Measurements from ENCODE around the gene BEGAIN. TPM values are rescaled to one million over a fixed set of nuclear protein-coding genes. Genes with fewer than 3 reads are reported as not detected.

BEGAIN gene
- total and polyA plus RNA-seq, 8 donors = 0.31 to 1.1 (median 0.83) TPM; not detected in 4

- DNase-seq = no peak
- intact Hi-C loops (cut with DNase I; ENCODE audit: low total_unique reads) = no loop called here
- no peaks in the 10 kb centered on the region for H3K4me1 ChIP-seq
- TF ChIP-seq CTCF (IDR thresholded peaks at IDR 0.05) (no peak), EP300 (IDR thresholded peaks at IDR 0.05) (no peak), POLR2A (IDR thresholded peaks at IDR 0.05) (no peak), POLR2AphosphoS5 (IDR thresholded peaks at IDR 0.05) (no peak)
- 62 to 72% (median 70%) methylated on average over 10 to 15 of the region's 15 CpGs for WGBS, 5 donors
- H3K9me3 ChIP-seq = no peaks in the 10 kb centered on the region
- H3K27ac ChIP-seq = no peak overlapping the region
- H3K4me3 ChIP-seq = no peak overlapping the region
- H3K36me3 ChIP-seq = no peaks in the 10 kb centered on the region
- H3K27me3 ChIP-seq = peaks cover 0 to 69% (median 4%) of the 10 kb centered on the region in 3 donors
These were observed 26.2 kb downstream of the BEGAIN start for GRCh38 chr14:100561005-100561404.

GRCh38 chr14:100560471-100560870, 26.7 kb downstream of the BEGAIN start:
- no peaks in the 10 kb centered on the region for H3K4me1 ChIP-seq
- 82 to 89% (median 85%) methylated on average over 5 to 9 of the region's 9 CpGs; no CpG with 5 or more reads in 1 of the 5 donors for WGBS, 5 donors
- no peak overlapping the region for H3K27ac ChIP-seq
- no peak overlapping the region for H3K4me3 ChIP-seq
- no peak for DNase-seq
- no peaks in the 10 kb centered on the region for H3K9me3 ChIP-seq
- peaks cover 0 to 65% (median 4%) of the 10 kb centered on the region in 3 donors for H3K27me3 ChIP-seq
- TF ChIP-seq POLR2AphosphoS5 (IDR thresholded peaks at IDR 0.05) = no peak
- no peak for TF ChIP-seq CTCF (IDR thresholded peaks at IDR 0.05)
- no peak for TF ChIP-seq EP300 (IDR thresholded peaks at IDR 0.05)
- TF ChIP-seq POLR2A (IDR thresholded peaks at IDR 0.05) = no peak
- no peaks in the 10 kb centered on the region for H3K36me3 ChIP-seq
- intact Hi-C loops (cut with DNase I; ENCODE audit: low total_unique reads) = no loop called here

DNA sequence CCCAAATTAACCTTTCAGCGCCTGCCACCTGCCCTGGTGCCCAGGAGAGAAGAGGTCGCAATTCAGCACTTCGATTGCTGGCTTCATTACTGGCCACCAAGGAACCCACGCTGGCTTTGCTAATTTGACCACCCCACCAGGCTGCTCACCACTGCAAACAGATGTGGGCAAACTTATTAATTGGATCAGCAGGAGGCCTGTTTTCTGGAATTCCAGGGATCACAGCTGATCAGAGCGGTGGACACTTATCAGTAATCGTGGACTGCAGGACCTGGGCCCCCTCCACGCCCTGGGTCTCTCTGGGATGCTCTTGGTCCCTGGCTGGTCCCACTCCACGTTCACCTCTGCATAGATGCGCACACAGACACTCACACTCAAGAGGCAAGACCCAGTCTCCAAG, 27.8 kb downstream of the BEGAIN start:
- H3K27me3 ChIP-seq = peaks cover 0 to 62% (median 0%) of the 10 kb centered on the region in 3 donors
- TF ChIP-seq CTCF (IDR thresholded peaks at IDR 0.05) = no peak
- no peak for TF ChIP-seq POLR2AphosphoS5 (IDR thresholded peaks at IDR 0.05)
- no peak for TF ChIP-seq POLR2A (IDR thresholded peaks at IDR 0.05)
- no peak for TF ChIP-seq EP300 (IDR thresholded peaks at IDR 0.05)
- H3K27ac ChIP-seq = no peak overlapping the region
- H3K4me3 ChIP-seq = no peak overlapping the region
- intact Hi-C loops (cut with DNase I; ENCODE audit: low total_unique reads) = no loop called here
- WGBS, 5 donors = 69 to 84% (median 78%) methylated on average over 8 to 9 of the region's 9 CpGs
- no peaks in the 10 kb centered on the region for H3K36me3 ChIP-seq
- H3K4me1 ChIP-seq = no peaks in the 10 kb centered on the region
- no peaks in the 10 kb centered on the region for H3K9me3 ChIP-seq
- no peak for DNase-seq

DNA sequence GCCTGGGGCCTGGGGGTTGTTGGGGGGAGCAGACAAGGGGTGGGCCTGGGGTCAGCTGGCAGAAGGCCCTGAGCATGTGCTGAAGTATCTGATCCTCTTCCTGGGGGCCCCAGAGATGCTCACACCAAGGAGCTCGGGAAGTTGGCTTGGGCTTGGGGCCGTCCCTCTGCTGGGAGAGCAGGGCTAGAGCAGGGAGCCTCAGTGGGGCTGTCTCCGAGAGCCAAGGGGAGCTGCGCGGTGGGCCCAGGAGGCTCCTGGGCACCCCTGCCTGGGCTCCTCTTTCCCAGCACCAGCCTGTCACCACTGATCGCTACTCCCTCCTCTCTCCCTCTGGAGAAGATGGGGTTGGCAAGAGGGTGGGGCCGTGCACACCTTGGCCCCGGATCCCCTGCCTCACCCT, 28.3 kb downstream of the BEGAIN start:
- Histone ChIP-seq H3K4me1 (peaks cover 0 to 4% (median 0%) of the 10 kb centered on the region in 4 donors), H3K9me3 (no peaks in the 10 kb centered on the region), H3K4me3 (no peak overlapping the region), H3K27me3 (peaks cover 0 to 65% (median 0%) of the 10 kb centered on the region in 3 donors), H3K36me3 (no peaks in the 10 kb centered on the region), H3K27ac (no peak overlapping the region)
- no peak for DNase-seq
- 83 to 93% (median 88%) methylated on average over 7 to 8 of the region's 8 CpGs for WGBS, 5 donors
- TF ChIP-seq POLR2A (IDR thresholded peaks at IDR 0.05) (no peak), EP300 (IDR thresholded peaks at IDR 0.05) (no peak), CTCF (IDR thresholded peaks at IDR 0.05) (no peak), POLR2AphosphoS5 (IDR thresholded peaks at IDR 0.05) (no peak)
- intact Hi-C loops (cut with DNase I; ENCODE audit: low total_unique reads) = no loop called here
